Measurements from ENCODE around the gene MRGPRE.

Gene MRGPRE

DNA sequence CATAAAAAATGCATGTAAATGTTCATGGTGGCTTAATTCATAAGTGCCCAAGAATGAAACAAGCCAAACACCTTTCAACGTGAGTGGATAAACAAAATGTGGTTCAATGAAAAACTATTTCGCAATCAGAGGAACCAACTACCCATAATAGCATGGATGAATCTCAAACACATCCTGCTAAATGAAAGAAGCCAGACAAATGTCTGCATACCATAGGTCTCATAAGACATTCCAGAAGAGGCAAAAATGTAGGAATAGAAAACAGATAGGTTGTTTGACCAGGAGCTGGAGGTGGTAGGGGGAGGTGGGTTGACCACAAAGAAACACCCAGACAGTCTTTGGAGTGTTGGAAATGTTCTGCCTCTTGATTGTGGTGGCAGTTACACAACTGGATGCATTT, 53.9 kb downstream of the MRGPRE start:
- no peak for DNase-seq (ENCODE audit: low spot score)

DNA sequence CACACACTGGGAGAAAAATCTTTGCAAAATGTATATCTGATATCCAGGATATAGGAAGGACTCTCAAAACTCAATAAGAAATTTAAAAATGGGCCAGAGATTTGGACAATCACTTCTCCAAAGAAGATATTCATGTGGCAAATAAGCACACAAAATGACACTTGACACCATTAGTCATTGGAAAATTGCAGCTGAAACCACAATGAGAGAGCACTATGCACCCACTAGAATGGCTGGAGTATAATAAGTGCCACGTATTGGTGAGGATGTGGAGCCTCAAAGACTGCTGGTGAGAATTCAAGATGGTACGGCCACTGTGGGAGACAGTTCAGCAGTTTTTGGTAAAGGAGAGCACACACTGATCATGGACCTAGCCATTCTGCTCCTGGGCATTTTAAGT, 54.3 kb downstream of the MRGPRE start:
- DNase-seq (ENCODE audit: low spot score), result no peak
